ENCODE results near the gene CDK10.

Gene CDK10

DNA sequence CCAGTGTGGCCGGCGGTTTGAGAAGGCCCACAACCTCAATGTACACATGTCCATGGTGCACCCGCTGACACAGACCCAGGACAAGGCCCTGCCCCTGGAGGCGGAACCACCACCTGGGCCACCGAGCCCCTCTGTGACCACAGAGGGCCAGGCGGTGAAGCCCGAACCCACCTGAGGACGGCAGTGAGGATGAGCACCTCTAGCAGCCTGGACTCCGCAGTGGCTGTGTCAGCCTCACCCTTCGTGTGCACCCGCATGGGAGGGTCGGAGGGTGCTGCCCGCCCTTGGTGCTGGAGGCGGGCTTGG lies 51.5 kb downstream of the CDK10 start:
- no peak for DNase-seq

GRCh38 chr16:89738538-89739317 lies 52.2 kb downstream of the CDK10 start:
- no peak for DNase-seq

DNA sequence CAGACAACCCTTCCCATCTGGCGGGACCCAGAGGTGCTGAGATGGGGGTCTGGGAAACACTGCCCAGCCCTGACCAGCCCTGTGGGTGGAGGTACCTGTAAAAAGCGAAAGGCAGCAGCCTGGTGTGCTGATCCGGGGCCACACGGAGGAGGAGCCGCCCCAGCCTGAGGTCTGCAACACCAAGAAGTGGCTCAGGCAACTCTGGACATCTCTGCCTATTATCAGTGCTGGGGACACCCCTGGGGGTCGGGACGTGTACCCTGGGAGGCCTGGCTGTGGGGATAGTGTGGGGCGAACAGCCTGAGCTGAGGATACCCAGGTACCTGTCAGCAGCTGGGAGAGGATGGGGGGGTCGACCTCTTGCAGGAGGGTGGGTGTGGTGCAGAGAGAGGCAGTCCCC lies 52.9 kb downstream of the CDK10 start:
- DNase-seq, result no peak

- DNase-seq, result no peak
These were observed 55.0 kb downstream of the CDK10 start for GRCh38 chr16:89741342-89742014.

- DNase-seq, result no peak
These were observed 56.5 kb downstream of the CDK10 start for GRCh38 chr16:89742948-89743347.

- DNase-seq, result no peak
These were observed 58.3 kb downstream of the CDK10 start for GRCh38 chr16:89744813-89745212.

All from T-helper 2 cell (primary cell).